HG02610 (cell line): ENCODE measurements around the gene RGS7.
"Not testable (repeated sequence)": the region's sequence is repeated elsewhere in the genome, so short reads cannot be mapped to it uniquely, and the experiment has no call there.

Experiments used
- ATAC-seq: cut with Tn5 transposase; IDR thresholded peaks from one replicate; pipeline ENCODE4 v1.9.1; 2021; ENCODE audit warnings: mild to moderate bottlenecking, moderate library complexity; ENCODE audit not compliant: unreplicated experiment

Gene RGS7

DNA sequence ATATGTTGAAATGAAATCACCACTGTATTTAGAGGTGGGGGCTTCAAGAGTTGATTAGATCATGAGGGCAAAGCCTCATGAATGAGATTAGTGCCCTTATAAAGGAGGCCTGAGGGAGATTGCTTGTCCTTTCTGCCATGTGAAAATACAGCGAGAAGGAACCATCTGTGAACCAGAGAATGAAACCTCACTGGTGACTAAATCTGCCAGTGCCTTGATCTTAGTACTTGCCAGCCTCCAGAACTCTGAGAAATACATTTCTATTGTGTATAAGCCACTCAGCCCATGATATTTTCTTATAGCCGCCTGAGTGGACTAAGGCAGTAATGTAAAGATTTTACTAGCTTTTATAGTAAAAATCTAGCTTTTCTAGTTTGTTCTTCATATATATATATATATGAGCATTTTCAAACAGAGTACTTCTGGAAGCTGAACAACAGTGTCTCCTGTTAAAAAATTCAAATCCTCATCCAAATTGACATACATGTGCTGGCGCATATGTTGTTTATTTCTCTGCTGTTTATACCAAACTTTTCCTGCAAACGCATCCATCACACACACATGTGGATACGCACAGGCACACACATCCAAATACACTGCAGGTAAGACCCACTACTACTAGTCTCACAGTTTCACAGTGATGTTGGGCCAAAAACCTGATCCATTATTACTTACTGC is 213.1 kb downstream of the RGS7 start:
- ATAC-seq, result no peak

GRCh38 chr1:241142493-241142892 is 214.5 kb downstream of the RGS7 start:
- ATAC-seq, result no peak

- not testable (repeated sequence) for ATAC-seq
These were observed 215.4 kb downstream of the RGS7 start for GRCh38 chr1:241141646-241142045.

- ATAC-seq, result no peak
These were observed 216.3 kb downstream of the RGS7 start for GRCh38 chr1:241140670-241141069.

GRCh38 chr1:241139047-241139446 is 218.0 kb downstream of the RGS7 start:
- no peak for ATAC-seq

GRCh38 chr1:241138248-241138647 is 218.8 kb downstream of the RGS7 start:
- ATAC-seq, result no peak

GRCh38 chr1:241136389-241136788 is 220.6 kb downstream of the RGS7 start:
- no peak for ATAC-seq

GRCh38 chr1:241131636-241132194 is 225.3 kb downstream of the RGS7 start:
- no peak for ATAC-seq

GRCh38 chr1:241130881-241131280 is 226.1 kb downstream of the RGS7 start:
- no peak for ATAC-seq

DNA sequence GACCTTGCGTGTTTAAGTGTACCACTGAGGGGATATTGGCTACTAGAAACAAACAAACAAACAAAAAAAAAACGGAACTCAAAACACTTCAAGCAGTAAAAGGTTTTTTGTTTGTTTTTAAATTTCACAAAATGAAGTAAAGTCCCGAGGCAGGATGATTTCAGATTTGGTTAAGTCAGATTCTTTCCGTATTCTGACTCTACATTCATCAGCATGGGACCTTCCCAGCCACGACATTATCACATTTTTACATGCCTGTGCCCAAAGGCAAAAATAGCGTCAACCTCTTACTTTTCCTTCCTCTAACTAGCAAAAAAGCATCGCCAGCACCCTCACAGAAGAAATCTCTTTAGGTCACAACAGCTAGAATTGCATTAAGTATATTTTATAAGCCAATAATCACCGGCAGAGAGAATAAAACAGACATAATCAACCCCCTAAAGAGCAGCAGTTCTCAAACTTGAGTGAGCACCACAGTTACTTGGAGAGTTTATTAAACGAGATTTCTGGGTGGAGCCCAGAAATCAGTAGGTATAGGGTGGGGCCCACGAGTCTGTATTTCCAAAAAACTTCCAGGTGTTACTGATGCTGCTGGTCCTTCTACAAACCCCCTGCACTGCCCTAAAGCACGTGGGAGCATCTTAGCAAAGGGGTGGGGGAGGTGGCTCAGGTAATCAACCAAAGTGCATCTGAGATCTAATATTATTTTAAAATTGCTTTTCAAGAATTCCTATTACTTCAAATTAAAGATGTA is 227.6 kb downstream of the RGS7 start:
- ATAC-seq, result no peak

DNA sequence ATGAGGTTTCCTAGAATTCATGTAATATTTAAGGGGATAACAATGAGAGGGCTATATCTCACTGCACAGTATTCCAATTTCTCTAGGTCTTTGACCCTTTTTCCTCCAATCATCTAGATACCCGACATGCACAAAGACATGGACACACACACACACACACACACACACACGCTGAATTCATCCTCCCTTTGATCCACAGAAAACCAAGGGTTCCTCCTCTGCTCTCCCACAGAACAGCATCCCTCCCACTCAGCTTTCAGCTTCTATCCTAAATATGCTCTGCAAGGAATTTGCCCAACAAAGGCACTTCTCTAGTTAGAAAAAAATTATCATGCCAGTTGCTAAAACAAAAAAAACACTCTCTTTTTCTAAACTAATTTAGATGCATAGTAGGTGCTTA is 231.7 kb downstream of the RGS7 start:
- no peak for ATAC-seq

DNA sequence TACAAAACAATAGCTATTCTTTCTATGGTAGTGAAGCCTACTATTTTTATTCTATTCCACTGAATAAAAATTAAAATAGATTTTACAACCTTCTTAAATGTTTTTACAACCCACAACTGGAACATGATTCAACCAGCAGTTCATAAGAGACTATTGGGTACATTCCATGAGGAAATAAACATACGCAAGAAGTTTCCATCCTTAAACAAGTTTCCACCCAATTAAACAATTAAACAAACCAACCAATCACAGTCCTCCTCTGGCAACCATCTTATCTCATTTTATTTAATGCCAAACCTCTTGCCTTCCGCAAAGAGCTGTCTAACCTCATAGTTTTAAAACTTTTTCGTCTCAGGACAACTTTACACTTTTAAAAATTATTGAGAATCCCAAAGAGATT is 239.0 kb downstream of the RGS7 start:
- no peak for ATAC-seq

- ATAC-seq, result no peak
These were observed 241.2 kb downstream of the RGS7 start for GRCh38 chr1:241115784-241116183.

- no peak for ATAC-seq
These were observed 242.2 kb downstream of the RGS7 start for GRCh38 chr1:241114699-241115233.

DNA sequence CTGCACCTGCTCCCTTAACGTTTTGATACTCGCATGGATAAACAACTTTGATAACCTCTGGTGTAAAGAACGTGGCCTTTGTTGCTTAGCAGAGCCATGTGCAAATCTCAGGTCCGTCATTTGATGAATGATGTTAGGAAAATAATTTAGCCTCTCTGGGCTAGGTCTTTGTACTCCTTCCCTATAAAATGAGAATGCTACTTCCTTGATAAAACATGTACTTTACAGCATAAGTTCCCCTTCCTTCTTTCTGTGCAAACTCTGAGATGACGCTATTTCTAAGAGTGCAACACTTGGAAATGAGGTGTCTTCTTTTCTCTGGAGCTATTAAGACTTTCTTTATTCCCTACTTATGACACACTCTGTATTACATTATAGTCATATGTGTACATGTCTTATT is 243.4 kb downstream of the RGS7 start:
- ATAC-seq, result no peak

DNA sequence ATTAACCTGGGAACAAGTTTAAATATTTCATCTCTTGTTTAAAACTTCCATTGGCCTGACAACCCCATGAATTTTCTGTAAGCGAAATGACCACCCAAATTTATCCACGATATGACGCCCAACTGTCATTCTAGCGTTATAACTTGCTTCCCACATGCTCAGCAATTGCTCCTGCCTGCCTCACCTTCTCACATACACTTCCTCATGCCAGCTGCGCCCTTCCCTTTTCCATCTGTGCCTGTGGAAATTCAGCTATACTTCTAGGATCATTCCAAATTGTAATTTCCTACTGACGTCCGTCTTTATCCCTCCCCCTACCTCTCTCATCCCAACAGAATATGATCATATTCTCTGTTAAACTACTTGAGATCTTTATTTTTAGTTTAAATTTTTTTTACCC is 248.0 kb downstream of the RGS7 start:
- ATAC-seq, result no peak

DNA sequence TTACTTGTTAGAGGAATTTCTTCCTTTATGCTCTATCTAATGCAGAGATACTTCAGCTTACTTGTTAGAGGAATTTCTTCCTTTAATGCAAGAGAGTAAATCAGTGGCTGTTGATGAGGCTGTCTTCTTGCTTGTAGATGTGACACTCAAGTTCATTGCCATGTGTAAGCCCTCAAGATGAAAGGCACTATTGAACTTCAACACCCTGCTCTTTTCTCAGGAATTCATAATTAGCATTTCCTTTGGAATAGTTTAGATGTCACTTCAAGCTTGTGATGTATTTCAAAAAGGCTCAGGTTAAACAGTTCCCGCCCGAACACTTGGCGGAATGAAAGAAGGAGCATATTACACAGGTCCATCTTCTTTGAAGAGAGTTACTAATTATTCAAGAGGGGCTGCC is 251.9 kb downstream of the RGS7 start:
- no peak for ATAC-seq

DNA sequence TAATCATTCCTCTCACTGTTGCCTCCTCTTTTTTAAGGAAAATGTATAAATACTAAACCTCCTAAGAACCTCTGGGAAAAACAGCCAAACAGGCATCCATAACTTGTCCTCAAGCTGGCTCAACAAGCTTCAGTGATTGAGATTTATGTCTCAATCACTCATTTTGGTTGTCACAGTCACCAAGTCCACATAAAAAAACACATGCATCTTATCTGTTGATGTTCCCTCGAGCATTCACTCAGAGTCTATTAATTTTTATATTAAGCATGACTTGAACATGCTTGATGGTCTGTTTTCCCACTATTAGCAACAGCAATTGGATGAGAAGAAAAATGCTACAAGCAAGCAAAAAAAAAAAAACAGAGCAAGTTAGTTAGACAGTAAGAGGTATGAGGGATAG is 254.3 kb downstream of the RGS7 start:
- ATAC-seq, result no peak

DNA sequence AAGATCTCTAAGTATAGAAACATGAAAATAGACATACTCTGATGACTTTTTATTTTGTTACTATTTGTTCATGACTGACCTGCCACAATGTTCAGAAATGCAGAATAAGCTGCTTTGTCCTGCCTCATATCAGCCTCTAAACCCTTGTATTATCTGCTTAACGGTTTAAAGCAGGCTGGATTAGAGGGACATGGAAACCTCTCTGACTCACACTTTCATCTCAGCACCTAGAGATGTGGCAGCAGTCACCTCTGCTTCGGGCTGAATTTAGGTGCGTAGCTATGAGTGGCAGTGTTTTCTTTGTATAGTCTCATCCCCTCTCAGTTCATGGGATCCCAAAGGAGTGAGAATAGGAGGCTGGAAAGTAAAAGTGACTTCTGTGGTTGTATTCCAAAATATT is 255.4 kb downstream of the RGS7 start:
- no peak for ATAC-seq

DNA sequence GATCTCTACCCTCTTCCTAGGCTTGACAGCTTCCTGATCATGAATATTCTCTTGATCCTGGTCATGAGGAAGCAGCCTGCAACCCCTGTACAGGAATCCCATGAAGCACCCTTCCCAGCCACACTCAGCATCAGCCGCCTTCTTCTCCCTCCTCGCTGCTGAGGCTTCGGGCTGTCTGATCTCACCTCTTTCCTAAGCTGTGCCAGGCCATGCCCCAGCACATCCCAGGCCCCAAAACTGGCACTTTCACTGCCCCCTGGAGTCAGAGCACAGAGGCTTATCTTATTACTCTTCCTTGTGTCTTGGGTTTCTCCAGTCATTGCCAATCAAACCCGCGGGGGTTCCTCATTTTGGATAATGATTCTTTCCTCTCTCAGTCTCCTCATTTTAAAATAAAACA is 259.5 kb downstream of the RGS7 start:
- no peak for ATAC-seq

- no peak for ATAC-seq
These were observed 260.0 kb downstream of the RGS7 start for GRCh38 chr1:241096982-241097381.

- no peak for ATAC-seq
These were observed 261.2 kb downstream of the RGS7 start for GRCh38 chr1:241095847-241096246.
